ENCODE measurements around the gene TBXT. TPM values are rescaled to one million over a fixed set of nuclear protein-coding genes. Genes with fewer than 3 reads are reported as not detected.

Gene TBXT
- total and polyA plus RNA-seq, 2 of the 8 experiments (the other 6 are each of a cell fraction or from before 2014, with no cell fraction given), result 0.18 to 0.24 TPM

DNA sequence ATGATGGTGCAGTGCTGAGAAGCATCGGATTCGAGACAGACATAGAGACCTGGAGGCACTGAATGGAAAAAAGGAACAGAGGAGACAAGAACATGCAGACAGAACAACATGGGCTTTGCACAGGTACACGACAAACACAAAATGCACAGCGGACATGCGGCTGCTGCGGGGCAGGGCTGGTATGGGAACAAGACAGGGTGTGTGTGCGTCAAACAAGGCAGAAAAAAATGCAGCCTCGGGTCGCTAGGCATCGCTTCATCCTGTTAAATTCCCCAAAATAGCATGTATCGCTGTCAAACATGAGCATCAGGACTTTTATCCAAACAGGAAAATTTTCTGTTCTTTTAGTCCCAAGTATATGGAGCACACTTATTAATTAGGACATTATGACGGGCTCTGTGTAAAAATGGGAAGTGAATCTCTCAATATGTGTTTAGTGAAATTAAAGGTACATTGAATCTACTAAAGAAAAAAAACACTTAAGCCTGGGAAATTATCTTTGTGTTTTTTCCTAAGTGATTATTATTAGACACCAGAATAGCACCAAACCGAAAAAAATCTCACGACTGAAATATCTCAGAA is 36.1 kb upstream of the TBXT start (continued):
- TF ChIP-seq BRCA1 (IDR thresholded peaks at IDR 0.05; ENCODE audit: low read depth, low read length) (no peak), SIRT6 (IDR thresholded peaks at IDR 0.05; ENCODE audit: low read length) (no peak)

Data from H1 (cell line).